CD4-positive, CD25-positive, alpha-beta regulatory T cell (primary cell): Measurements from ENCODE around the gene OR1F1. TPM values are rescaled to one million over a fixed set of nuclear protein-coding genes. Genes with fewer than 3 reads are reported as not detected.

Experiments used
- ATAC-seq, 2 donors: fragments of 150-1000 bp; cut with Tn5 transposase; one replicate each; pipeline ENCODE4 v1.10.0; 2021; ENCODE audit warnings: low read depth in 2 of 2, moderate number of reproducible peaks in 2 of 2, moderate library complexity in 1 of 2
- DNase-seq, 3 donors: peaks; one replicate each; pipeline versions ENCODE4 v3.0.0 to v3.0.0-alpha.2; 2012 to 2022; ENCODE audit warnings: mixed read lengths in 1 of 3
- H3K27ac ChIP-seq: one replicate; pipeline ENCODE4 v1.7.0; 2013; ENCODE audit warnings: mild to moderate bottlenecking, low read length; ENCODE audit not compliant: insufficient read depth, poor library complexity, severe bottlenecking
- H3K27me3 ChIP-seq: one replicate; pipeline ENCODE4 v1.7.0; 2013; ENCODE audit warnings: low read length; ENCODE audit not compliant: control insufficient read depth, insufficient read depth
- H3K36me3 ChIP-seq: one replicate; pipeline ENCODE4 v1.7.0; 2013; ENCODE audit warnings: mild to moderate bottlenecking, low read length, moderate library complexity; ENCODE audit not compliant: control insufficient read depth, insufficient read depth
- H3K4me1 ChIP-seq: 2 replicates; pipeline ENCODE4 v1.7.0; 2013; ENCODE audit warnings: mild to moderate bottlenecking, low read length; ENCODE audit not compliant: insufficient read depth, control insufficient read depth, poor library complexity, severe bottlenecking
- H3K4me3 ChIP-seq: one replicate; pipeline ENCODE4 v1.7.0; 2013; ENCODE audit warnings: low read depth, mild to moderate bottlenecking, low read length, moderate library complexity
- H3K9me3 ChIP-seq, 2 experiments: 1 replicate in 1 of 2; 2 replicates in 1 of 2; pipeline ENCODE4 v1.7.0; 2013; ENCODE audit warnings: low read length in 2 of 2, mild to moderate bottlenecking in 1 of 2, moderate library complexity in 1 of 2; ENCODE audit not compliant: control insufficient read depth in 2 of 2
- H3K27ac Mint-ChIP-seq, 3 donors: one replicate each; pipeline ENCODE4 v1.8.0; 2020 to 2022; ENCODE audit warnings: mild to moderate bottlenecking in 3 of 3, mixed read lengths in 3 of 3, moderate library complexity in 2 of 3
- H3K27me3 Mint-ChIP-seq: one replicate; pipeline ENCODE4 v1.8.0; 2022; ENCODE audit warnings: mild to moderate bottlenecking, mixed read lengths
- H3K36me3 Mint-ChIP-seq: one replicate; pipeline ENCODE4 v1.8.0; 2020; ENCODE audit warnings: mixed read lengths
- H3K4me1 Mint-ChIP-seq, 4 donors: one replicate each; pipeline ENCODE4 v1.8.0; 2020 to 2022; ENCODE audit warnings: mixed read lengths in 4 of 4, mild to moderate bottlenecking in 1 of 4
- H3K4me3 Mint-ChIP-seq, 4 donors: one replicate each; pipeline ENCODE4 v1.8.0; 2020 to 2022; ENCODE audit warnings: mild to moderate bottlenecking in 4 of 4, mixed read lengths in 4 of 4, moderate library complexity in 3 of 4
- H3K9me3 Mint-ChIP-seq, 7 donors: one replicate each; pipeline ENCODE4 v1.8.0; 2020 to 2022; ENCODE audit warnings: mixed read lengths in 7 of 7, mild to moderate bottlenecking in 3 of 7, moderate library complexity in 2 of 7
- polyA plus RNA-seq, 4 donors: library from polyadenylated mRNA; unstranded; fragments of 300-500 nt; fragmentation: Illumina TruSeq; gene quantifications; one replicate each; pipeline ENCODE4 v1.2.3, GENCODE V29; 2021
- total RNA-seq: library from RNA; stranded (reverse); gene quantifications from one replicate; pipeline ENCODE4 v1.2.3, GENCODE V29; 2022

Gene OR1F1
- total and polyA plus RNA-seq, 5 donors from 2014 or later = 0.20 to 0.70 (median 0.61) TPM; not detected in 2

DNA sequence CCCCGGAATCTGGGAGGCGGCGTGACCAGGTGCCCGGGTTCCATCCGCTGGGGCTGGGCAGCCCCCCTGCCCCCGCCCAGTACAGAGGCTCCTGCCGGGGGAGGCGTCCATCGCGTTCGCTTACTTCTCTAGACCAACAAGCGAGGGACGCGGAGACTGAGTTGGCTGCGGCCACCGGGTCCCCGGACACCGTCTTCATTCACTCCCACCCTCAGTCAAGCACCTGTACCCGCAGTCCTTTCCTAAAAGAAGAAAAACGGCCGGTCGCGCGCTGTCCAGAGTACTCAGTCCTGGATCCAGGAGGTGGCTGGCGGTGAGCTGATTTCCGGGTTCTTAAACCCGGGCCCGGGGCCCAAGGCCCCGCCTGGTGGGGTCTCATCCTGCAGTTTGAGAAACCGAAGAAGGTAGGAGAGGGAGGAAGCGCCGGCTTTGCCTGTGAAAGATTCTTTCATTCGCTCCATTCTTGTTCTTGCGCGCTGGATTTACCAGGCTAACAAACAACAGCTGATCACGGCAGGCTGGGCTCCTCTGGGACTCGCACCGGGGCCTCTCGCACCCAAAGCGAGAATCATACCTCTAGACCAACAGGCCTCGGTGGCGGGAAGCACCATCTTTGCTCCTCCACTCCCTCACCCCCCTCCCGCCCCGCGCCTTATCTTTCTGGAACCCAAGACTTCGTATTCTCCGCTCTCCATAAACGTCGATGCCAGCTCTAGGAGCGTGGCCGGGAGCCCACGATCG lies 17.4 kb upstream of the OR1F1 start:
- H3K4me1 ChIP-seq = peaks cover 47% of the 10 kb centered on the region

GRCh38 chr16:3171181-3171854 lies 16.7 kb upstream of the OR1F1 start:
- Mint-ChIP-seq H3K27ac (peak overlapping the region; percentile 55 to 84 (median 76)), H3K9me3 (peaks cover 0 to 4% (median 0%) of the 10 kb centered on the region in 7 donors), H3K4me3 (peak overlapping the region; percentile 39 to 87 (median 78)), H3K4me1 (peaks cover 0 to 45% (median 21%) of the 10 kb centered on the region in 4 donors), H3K36me3 (no peaks in the 10 kb centered on the region), H3K27me3 (peaks cover 61% of the 10 kb centered on the region)
- Histone ChIP-seq H3K36me3 (no peaks in the 10 kb centered on the region), H3K27me3 (peaks cover 22% of the 10 kb centered on the region), H3K9me3 (no peaks in the 10 kb centered on the region), H3K4me3 (peak overlapping the region; percentile 32), H3K4me1 (peaks cover 43% of the 10 kb centered on the region), H3K27ac (no peak overlapping the region)
- ATAC-seq (peak; percentile 69 to 76), DNase-seq (peak in 1 of 3 donors; percentile 36)

More for the DNA sequence above, 17.4 kb upstream of the OR1F1 start:
- no peaks in the 10 kb centered on the region for H3K36me3 ChIP-seq
- Mint-ChIP-seq H3K27ac (peak overlapping the region in 2 of 3 donors; percentile 76 to 84), H3K4me1 (peaks cover 0 to 46% (median 23%) of the 10 kb centered on the region in 4 donors), H3K27me3 (peaks cover 54% of the 10 kb centered on the region), H3K36me3 (no peaks in the 10 kb centered on the region), H3K4me3 (peak overlapping the region; percentile 39 to 87 (median 78)), H3K9me3 (peaks cover 0 to 4% (median 0%) of the 10 kb centered on the region in 7 donors)
- no peaks in the 10 kb centered on the region for H3K9me3 ChIP-seq
- ATAC-seq = no peak
- no peak for DNase-seq
- H3K4me3 ChIP-seq = no peak overlapping the region
- no peak overlapping the region for H3K27ac ChIP-seq
- peaks cover 15% of the 10 kb centered on the region for H3K27me3 ChIP-seq

DNA sequence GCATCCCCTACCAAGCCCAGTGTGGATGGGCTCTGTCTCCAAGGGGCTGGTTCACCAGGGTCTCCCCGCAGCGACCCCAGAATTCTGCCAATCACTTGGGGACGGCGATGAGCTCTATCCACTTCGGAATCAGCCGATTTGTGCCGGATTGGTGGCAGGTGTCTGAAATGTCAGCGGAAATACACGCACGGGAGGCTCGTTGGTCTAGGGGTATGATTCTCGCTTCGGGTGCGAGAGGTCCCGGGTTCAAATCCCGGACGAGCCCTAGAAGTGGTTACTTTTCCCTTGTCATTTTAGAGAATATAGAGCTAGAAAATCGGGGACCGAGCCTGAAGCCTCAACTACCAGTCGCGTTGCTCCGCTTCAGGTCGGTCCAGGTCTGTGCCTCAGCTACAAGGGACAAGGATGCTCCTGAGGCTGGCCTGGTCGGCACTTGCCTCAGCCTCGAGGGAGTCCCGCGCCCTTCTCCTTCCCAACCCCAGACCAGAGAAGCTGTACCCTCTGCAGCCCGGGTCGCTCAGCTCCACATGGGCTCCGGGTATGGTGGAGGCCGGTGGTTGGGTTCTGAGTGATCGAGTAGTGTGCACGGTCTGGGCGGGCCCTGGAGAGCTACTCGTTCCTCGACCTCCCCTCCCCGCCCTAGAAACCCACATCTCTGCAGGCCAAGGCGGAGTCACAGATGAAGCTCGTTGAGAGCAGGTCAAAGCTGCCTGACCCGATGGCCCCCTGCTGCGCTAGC lies 16.0 kb upstream of the OR1F1 start:
- peak in 1 of 2 donors; percentile 14 for ATAC-seq
- peak overlapping the region in 2 of 3 donors; percentile 55 to 84 for H3K27ac Mint-ChIP-seq

DNA sequence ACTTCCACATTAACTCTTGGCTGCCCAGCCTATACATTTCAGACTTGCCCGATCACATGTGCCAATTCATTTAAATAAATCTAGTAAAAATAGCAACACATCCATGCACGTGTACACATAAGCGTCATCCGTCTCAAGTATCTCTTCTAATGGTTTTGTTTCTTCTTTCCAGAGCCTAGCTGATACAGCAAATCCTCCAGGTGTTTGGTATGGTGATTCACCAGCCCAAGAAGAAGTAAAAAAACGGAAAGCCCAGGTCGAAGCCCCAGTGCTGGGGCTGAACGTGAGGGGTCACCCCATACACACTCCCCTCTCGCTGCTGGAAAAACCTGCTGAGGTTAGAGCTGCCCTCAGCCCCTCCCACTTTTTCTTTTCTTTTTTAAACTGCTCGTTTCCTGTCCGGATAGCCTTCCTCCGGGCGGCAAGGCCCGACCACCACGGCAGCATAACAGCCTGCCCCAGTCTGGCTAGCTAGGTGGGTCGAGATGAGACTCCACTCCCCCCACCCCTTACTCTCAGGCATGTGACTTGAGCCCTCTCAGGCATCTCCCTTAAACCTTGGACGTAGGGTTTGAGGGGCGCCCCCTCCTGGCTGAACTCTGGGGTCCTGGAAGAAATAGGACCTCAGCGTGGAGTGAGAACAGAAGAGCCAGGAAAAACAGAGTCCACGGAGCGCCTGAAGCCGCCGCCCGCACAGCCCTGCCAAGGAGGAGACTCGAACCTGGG lies 13.9 kb upstream of the OR1F1 start:
- H3K27ac Mint-ChIP-seq = peak overlapping the region in 1 of 3 donors; percentile 62

More for the DNA sequence above, 16.0 kb upstream of the OR1F1 start:
- peak overlapping the region; percentile 20 to 87 (median 78) for H3K4me3 Mint-ChIP-seq
- peaks cover 22% of the 10 kb centered on the region for H3K27me3 ChIP-seq
- peaks cover 0 to 4% (median 0%) of the 10 kb centered on the region in 7 donors for H3K9me3 Mint-ChIP-seq
- H3K9me3 ChIP-seq = no peaks in the 10 kb centered on the region
- H3K27me3 Mint-ChIP-seq = peaks cover 68% of the 10 kb centered on the region
- peak overlapping the region; percentile 32 for H3K4me3 ChIP-seq
- no peaks in the 10 kb centered on the region for H3K36me3 Mint-ChIP-seq
- H3K36me3 ChIP-seq = no peaks in the 10 kb centered on the region
- peaks cover 0 to 45% (median 21%) of the 10 kb centered on the region in 4 donors for H3K4me1 Mint-ChIP-seq
- DNase-seq = peak in 1 of 3 donors; percentile 57
- peaks cover 43% of the 10 kb centered on the region for H3K4me1 ChIP-seq
- H3K27ac ChIP-seq = no peak overlapping the region

DNA sequence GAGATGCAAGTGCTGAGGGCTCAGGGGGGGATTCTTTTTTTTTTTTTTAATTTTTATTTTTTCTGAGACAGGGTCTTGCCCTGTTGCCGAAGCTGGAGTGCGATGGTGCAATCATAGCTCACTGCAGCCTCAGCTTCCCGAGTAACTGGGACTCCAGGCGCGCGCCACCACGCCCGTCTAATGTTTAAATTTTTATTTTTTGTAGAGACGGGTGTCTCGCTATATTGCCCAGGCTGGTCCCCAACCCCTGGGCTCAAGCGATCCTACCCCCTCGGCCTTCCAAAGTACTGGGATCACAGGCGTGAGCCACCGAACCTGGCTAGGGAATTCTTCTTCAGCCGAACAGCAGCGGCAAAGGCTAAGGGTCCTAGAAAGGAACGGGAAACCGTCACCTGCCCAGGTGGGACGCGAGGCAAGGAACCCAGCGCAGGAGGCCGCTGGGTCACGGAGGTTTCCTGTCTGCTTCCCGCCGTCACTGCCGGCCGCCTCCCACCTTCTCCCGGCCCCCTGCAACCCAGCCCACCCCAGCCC lies 13.3 kb upstream of the OR1F1 start:
- Histone ChIP-seq H3K4me1 (peaks cover 43% of the 10 kb centered on the region), H3K9me3 (no peaks in the 10 kb centered on the region), H3K27ac (no peak overlapping the region), H3K4me3 (no peak overlapping the region), H3K27me3 (peaks cover 27% of the 10 kb centered on the region), H3K36me3 (no peaks in the 10 kb centered on the region)
- ATAC-seq (no peak), DNase-seq (no peak)
- Mint-ChIP-seq H3K36me3 (no peaks in the 10 kb centered on the region), H3K27me3 (peaks cover 89% of the 10 kb centered on the region), H3K9me3 (peaks cover 0 to 7% (median 0%) of the 10 kb centered on the region in 7 donors), H3K27ac (peak overlapping the region in 1 of 3 donors; percentile 20), H3K4me3 (peak overlapping the region in 1 of 4 donors; percentile 9), H3K4me1 (peaks cover 0 to 45% (median 21%) of the 10 kb centered on the region in 4 donors)

More for the DNA sequence above, 13.9 kb upstream of the OR1F1 start:
- ATAC-seq (no peak), DNase-seq (no peak)
- no peaks in the 10 kb centered on the region for H3K9me3 ChIP-seq
- H3K27me3 ChIP-seq = peaks cover 22% of the 10 kb centered on the region
- Mint-ChIP-seq H3K36me3 (no peaks in the 10 kb centered on the region), H3K27me3 (peaks cover 87% of the 10 kb centered on the region), H3K4me1 (peaks cover 0 to 45% (median 21%) of the 10 kb centered on the region in 4 donors), H3K9me3 (peaks cover 0 to 7% (median 0%) of the 10 kb centered on the region in 7 donors), H3K4me3 (peak overlapping the region; percentile 3 to 54 (median 32))
- no peaks in the 10 kb centered on the region for H3K36me3 ChIP-seq
- H3K4me1 ChIP-seq = peaks cover 43% of the 10 kb centered on the region
- H3K27ac ChIP-seq = no peak overlapping the region
- H3K4me3 ChIP-seq = no peak overlapping the region

DNA sequence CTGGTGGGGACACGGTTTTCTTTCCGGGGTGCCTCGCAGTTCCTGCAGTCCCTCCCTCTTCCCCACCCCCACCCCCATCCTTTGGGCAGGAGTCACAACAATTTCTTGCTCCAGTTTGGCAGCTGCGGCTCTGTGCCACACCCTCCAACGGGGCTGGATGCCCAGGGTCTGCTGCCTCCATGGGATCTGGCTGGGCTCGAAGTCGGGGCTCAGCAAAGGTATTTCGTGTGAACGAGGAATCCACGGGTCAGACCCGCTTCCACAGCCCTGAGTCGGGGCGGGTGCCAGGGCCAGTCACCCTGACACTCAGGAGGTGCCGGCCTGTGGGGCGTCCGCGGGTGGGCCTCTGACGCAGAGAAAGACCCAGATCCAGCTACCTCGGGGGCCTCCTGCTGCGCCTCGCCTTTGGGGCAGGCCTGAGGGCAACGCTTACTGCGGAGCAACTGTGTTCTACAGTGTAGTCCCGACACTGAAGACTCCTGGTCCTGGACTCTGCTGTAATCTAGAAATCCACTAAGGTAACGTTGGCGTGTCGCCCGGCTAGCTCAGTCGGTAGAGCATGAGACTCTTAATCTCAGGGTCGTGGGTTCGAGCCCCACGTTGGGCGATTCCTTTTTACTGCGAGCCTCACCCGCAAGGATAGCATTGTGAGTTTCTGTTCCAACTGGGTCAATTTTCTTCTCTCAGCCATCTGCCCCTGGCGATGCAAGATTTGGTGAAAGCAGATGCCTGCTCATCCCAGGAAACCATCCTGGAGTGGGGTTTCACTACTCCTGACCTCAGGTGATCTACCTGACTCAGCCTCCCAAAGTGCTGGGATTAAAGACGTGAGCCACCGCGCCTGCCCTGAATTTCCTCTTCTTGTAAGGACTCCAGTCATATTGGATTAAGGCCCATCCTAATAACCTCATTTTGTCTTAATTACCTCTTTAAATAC lies 12.6 kb upstream of the OR1F1 start:
- Mint-ChIP-seq H3K4me1 (peaks cover 0 to 41% (median 21%) of the 10 kb centered on the region in 4 donors), H3K4me3 (peak overlapping the region; percentile 41 to 54 (median 48)), H3K27me3 (peaks cover 90% of the 10 kb centered on the region), H3K9me3 (peaks cover 0 to 7% (median 0%) of the 10 kb centered on the region in 7 donors), H3K36me3 (no peaks in the 10 kb centered on the region), H3K27ac (peak overlapping the region in 1 of 3 donors; percentile 29)
- DNase-seq (no peak), ATAC-seq (no peak)
- Histone ChIP-seq H3K27me3 (peaks cover 33% of the 10 kb centered on the region), H3K4me1 (peaks cover 40% of the 10 kb centered on the region), H3K36me3 (no peaks in the 10 kb centered on the region), H3K27ac (no peak overlapping the region), H3K9me3 (no peaks in the 10 kb centered on the region), H3K4me3 (no peak overlapping the region)
